ENCODE results near the gene TMEM151A.

TMEM151A gene

DNA sequence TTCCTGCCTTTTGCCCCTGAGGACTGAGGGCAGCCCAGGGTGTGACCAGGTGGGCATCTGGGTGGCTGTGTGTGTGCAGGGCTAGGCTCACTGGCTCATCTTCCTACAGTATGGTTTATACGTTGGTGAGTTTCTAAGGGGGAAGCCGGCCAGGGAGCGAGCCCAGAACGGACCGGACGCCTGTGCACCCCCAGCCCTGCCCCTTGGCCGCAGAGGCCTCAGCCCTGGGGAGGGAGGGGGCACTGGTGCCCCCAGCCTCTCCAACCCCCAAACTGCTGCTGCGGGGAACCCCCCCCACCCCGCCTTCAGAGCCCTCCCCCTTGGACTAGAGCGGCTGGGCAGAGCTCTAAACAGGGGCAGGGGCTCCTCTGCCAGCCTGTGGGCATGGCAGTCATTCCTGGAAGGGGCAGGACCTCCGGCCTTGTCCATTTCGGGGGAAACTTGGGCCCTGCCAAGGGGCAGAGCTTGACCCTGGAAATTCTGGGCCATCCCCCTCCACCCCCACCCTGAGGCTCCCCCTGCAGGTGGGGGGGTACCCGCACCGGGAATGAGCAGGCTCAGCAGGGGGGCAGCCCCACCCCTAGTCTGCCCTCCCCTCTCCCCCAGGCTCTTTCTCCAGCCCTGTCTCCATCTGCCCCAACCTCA is 8.1 kb upstream of the TMEM151A start:
- DNase-seq, result no peak

DNA sequence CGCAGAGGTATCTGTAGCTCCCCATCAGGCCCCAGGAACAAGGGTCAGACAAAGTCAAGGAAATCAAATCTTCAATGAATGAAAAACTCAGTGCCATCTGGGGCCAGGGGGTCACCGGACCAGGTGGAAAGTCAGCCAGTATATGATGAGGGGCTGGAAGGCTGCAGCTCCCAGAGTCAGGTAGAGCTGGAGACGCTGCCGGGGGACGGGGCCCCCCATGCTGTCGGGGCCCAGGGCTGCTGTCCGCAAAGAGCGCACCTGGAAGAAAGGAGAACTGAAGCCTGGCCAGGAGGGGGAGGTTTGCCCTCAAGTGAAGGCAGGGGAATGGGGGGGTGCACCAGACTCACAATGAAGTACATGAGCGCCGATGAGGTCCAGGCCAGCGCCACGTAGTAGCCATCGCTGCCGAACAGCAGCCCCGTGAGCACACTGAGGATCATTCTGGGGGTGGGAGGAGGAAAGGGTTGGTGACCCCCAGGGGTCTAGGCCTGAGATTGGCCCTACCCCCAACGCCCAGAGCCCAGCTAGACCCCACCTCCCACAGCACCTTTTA is 7.1 kb upstream of the TMEM151A start:
- DNase-seq, result no peak

DNA sequence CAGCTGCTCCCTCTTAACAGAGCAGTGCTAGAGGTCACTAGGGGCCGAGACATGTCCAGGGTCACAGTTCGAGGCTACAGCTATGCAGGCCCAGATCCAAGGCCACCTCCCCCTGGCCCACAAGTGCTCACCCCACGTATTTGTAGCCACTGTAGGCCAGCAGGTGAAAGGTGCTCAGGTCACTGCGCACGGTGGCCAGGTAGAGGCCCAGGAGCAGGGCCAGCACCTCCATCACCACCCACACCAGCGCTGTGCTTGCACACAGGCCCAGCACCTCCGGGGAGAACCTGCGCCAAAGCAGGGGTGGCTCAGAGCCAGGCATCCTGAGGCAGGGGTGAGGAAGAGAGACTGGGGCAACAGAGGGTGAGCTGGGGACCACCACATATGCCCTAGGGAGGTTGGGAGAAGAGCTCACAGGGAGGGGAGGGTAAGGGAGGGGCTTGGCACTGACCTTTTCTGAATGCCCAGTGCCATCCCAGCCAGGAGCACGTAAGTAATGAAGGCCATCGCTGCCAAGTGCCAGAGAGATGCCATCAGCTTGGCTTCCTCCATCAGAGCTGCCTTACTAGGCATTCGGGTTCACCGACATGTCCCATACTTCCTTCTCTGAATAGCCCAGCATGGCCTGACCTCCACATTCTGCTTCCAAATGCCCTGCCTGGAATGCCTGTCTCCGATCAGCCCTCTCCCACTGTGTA is 6.3 kb upstream of the TMEM151A start:
- DNase-seq, result no peak

DNA sequence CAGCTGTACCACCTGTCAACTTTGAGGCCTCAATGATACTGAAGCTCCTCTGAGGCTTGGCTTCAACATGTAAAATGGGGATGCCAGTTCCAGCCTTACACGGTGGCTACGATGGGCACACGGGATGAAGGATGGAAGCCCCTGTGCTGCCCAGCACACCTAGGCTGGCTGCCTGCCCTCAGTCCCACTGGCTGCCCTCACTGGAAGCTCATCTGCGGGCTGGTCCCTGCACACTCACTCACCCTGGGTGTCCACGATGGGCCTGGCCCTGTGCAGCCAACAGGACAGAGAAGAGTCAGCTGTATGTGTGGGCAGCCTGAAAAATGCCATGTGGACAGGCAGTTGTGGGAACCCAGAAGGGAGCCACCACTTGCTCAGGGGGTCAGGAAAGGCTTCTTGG is 5.0 kb upstream of the TMEM151A start:
- DNase-seq, result no peak

DNA sequence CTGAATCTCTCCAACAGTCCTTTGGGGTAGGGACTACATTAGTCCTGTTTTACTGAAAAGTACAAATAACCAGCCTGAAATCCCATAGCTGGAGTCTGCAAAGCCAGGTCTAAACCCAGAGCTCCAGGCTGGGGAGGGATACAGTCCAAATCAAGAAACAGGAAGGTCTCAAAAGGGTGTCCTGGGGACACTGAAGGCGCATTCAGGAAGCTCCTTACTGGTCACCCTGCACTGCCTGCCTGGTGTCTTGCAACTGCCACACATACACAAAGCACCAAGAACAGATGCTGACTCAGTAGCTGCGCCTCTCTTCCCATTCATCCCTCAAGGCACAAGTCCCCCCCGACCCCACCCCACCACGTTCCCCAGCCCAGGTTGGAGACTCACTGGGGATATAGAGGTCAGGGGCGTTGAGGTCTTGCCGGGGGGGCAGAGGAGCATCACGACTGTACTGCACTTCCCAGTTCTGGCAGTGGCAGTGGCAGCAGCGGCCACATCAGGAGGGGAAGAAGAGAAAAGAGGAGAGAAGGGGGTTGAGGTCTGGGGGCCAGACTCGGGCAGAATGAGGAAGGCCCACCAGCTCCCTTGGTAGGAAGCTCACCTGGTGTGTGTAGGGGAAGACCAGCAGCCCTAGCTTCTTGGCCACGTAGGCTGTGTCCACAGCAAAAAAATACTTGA is 4.3 kb upstream of the TMEM151A start:
- no peak for DNase-seq

DNA sequence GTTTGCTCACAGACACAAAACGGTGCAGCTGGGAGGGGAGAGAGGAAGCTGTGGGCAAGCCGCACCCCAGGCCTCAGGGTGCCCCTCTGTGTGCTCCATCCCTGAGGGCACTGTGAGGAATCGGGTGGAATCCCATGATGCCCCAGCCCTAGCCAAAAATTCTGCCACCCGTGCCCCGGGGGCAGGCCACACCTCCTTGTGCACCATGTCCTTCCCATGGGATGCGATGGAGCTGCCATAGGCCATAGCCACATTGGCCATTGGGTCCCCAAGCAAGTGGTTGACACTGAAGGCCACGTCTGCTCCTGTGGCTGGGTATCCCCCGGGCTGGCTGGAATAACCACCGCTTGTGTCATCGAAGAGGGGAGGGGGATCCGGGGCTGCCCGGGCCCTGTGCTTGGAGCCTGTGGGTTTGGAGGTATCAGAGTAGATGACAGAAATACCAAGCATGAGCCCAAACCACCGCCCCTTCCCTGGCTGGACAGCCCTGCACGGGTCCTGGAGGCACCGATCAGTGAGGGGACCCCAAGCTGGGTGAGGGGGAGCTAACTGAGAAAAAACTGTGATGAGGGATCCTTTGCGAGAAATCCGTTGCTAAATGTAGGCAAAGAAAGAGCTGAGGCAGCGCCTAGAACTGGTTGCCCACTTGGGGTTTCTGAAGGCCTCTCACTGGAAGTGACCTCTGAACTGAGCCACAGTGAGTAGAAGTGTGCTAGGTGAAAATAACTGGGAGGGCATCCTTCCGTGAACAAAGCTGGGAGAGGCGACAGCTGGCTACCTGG is 3.6 kb upstream of the TMEM151A start:
- no peak for DNase-seq

DNA sequence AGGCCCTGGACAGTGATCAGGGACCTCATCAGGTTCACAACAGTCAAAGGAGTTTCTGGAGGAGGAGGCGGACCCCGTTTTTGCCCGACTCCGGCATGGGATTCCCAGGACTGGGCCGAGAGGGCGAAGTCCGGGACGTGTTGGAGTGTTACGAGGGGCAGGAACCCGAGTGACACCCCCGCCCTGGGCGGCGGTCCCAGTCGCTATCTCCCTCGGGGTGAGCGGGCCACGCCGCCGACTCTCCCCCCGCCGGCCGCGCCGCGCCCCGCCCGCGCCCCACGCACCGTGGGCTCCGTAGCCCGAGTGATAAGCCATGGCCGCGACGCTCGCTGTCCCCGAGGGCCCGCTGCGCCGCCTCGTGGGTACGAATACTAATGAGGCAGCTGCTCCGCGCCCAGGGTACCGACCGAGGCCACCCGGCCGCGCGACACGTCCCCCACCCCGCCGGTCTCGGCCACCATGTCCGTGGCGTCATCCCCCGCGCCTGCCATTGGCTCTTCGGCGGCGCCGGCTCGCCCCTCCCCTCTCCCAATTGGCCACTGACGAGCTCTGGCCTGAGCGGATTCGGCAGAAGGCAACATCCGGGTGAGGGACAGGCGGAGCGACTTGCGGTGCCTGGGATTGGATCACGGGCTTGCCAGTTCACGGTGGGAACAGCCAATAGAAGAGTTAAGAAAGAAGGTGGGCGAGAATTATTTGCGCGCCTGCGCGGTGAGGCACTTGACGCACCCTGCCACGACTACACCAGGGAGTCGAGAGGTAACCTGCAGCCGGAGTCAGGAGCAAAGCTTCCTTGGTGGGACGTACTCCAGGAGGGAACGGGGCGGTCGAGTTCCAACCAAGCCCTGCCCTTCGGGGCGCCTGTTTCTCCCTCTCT is 2.8 kb upstream of the TMEM151A start, which contains the start of gene YIF1A:
Gene YIF1A (minus strand): TSS at position 473 of the 877 bp plus-strand sequence. CDS start 158 bp downstream, at position 315.
- DNase-seq, result peak; percentile 99

DNA sequence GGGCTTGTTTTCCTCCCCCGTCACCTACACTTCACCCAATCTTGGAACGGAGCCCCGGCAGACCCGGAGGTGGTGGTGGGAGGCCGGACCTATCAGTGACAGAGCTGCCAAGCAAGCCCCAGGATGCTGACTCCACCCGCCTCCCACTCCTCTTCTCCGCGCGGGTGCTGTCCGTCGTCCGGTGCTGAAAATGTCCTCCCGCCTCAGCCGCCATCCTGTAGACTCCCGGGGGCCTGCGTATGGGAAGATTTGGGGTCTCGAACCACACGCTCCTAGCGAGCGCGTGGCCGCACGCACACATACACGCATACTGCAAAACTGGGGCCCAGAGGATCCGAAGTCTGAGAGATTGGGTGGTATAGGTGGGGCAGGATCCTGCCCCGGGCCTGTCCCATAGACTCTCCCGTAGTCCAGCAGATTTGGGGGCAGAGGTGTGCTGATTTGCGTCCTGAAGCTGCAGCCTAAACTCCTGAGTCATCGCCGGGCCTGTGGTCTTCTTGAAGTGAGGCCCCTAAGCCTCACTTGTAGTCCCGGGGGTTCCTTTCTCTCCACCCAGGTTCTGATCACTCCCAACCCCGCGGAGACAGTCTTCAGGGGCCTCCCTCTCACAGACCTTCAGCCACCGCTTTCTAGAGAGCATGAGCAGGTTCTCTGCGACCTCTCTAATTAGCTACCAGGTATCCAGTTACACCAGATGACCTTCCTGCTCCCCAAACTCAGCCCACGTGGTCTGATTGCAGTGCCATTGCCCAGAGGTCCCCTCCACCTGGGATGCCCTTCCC is 2.0 kb upstream of the TMEM151A start:
- peak; percentile 83 for DNase-seq

DNA sequence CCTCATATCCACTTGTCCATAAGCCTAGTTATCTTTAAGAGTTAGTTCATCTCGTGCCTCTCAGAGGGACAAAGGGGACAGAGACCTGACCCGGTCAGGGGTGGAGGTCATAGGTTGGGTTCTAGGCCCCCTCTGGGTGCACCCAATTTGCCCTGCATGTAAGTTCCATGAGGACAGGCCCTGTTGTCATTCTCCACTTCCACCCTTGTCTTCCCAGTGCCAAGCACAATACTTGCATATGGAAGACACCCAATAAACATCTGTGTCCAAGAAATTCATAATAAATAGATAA is 1.4 kb upstream of the TMEM151A start:
- DNase-seq, result no peak

DNA sequence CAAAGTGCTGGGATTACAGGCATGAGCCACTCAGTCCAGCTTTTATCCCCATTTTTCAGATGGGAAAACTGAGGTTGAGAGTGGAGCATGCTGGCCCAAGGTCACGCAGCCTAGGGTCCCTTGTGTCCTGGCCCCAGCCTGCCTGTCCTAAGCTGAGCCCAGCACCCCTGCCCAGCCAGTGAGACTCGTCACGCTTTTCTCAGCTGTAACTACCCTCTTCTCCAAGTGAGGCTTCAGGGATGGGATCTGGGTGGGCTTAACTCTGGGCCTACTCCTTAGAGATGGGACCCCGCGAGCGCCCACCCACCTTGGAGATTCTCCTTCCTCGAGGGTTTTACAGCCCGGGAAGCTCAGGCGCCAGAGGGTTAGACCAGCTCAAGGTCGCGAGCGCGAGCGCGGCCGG is 390 bp upstream of the TMEM151A start:
- DNase-seq, result no peak

DNA sequence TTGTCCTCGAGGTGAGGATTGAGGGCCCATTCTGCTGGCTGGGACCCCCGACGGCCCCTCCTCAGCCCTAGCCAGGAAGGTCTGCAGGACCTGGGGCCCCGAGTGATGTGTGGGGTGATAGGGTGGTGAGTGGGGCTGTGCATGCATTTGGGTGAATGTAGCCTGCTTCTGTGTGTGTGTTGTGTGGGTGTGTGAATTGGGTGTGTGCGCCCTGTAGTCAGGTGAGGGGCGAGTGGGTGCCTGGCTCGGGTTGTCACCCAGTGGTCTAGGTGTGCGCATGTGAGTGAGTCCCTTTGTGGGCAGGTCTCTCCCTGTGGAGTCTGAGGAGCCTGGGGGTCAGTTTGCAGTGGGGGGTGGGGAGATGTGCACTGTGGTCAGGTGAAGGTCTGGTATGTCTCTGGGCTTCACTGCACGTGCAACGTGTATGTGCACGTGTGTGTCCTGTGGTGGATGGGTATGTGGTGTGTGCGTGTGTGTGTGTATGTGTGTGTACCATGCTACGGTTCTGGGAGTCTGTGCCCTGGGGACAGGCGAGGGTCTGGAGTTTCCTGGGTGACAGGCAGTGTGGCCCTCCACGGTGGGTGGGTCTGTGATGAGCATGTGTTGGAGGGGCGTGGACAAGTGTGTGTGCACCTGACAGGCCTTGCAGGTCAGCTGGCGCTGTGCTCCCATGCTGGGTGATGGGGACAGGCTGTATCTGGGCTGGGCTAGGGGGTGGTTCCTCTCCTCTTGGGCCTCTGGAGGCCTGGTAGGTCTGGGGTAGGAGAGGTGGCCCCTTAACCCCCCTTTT is 1.0 kb downstream of the TMEM151A start:
- DNase-seq, result no peak

DNA sequence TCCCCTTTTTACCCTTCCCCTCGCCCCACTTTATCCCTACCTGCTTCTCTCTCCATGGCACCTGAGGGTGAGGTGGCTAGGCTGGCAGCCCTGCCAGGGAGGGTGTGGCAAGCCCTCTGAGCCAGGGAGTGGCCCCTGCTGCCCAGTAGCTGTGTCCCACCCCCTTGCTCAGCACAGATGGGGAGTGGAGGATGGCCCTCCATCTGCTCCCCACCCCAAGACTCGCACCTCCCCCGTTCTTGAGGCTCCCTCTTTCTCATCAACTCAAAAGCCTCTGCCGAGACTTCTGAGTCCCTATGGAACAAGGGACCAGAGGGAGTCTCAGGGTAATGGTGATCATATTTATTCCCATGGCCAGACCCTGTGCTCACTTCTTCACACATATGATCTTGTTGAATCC is 1.7 kb downstream of the TMEM151A start:
- DNase-seq, result no peak

DNA sequence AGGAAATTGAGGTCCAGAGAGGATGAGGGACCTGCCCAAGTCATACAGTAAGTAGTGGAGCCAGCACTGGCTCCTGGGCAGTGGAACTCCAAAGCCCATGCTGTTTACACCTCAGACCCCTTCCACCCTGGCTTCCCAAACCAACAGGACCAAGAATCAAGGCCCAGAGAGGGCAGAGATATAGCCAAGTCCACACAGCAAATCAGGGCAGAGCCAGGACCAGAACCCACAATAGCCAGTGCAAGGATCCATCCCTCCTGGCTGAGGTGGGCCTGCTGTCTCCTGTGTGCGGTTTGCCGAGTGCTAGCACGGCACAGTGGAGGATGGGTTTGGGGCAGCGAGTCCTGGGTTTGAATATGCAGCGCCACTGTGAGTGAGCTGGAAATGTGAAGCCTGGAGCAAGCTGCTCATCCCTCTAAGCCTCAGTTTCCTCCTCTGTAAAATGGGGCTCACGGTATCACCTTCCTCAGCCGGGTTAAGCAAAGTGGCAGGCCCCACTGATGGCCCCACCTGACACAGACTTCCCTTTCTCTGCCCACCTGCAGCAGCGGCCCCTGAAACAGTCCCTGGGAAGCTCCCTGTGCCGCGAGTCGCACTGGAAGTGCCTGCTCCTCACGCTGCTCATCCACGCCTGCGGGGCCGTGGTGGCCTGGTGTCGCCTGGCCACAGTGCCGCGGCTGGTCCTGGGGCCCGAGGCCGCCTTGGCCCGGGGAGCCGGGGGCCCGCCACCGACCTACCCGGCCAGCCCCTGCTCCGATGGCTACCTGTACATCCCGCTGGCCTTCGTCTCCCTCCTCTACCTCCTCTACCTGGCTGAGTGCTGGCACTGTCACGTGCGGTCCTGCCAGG is 2.3 kb downstream of the TMEM151A start:
- no peak for DNase-seq

DNA sequence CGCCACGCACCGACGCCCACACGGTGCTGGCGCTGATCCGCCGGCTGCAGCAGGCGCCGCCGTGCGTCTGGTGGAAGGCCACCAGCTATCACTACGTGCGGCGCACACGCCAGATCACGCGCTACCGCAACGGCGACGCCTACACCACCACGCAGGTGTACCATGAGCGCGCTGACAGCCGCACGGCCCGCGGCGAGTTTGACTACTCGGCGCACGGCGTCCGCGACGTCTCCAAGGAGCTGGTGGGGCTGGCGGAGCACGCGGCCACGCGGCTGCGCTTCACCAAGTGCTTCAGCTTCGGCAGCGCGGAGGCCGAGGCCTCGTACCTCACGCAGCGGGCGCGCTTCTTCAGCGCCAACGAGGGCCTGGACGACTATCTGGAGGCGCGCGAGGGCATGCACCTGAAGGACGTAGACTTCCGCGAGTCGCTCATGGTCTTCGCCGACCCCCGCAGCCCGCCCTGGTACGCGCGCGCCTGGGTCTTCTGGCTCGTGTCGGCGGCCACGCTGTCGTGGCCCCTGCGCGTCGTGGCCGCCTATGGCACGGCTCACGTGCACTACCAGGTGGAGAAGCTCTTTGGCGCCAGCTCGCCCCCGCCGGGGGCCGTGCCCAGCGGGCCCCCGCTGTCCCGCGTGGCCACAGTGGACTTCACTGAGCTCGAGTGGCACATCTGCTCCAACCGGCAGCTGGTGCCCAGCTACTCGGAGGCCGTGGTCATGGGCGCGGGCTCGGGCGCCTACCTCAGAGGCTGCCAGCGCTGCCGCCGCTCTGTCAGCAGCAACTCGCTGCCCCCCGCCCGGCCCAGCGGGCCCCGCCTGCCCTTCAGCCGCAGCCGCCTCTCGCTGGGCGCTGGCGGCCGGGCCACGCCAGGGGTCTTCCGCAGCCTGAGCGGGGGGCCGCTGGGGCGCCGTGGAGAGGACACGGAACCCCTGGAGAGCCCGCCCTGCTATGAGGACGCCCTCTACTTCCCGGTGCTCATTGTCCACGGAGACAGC is 3.2 kb downstream of the TMEM151A start:
- no peak for DNase-seq

DNA sequence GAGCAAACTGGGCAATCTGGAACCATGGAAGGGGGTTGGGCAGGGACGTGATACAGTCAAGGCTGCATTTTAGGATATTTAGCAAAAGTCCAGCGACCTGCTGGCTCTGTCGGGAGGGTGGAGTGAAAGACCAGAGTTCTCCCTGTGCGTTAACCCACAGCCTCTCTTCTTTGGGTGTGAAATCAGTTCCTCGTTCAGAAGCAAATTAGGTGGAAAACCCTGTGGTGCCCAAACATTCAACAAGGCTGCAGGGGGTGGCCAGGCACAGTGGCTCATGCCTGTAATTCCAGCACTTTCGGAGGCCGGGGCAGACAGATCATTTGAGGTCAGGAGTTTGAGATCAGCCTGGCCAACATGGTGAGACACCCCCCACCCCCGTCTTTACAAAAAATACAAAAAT is 5.9 kb downstream of the TMEM151A start:
- no peak for DNase-seq

DNA sequence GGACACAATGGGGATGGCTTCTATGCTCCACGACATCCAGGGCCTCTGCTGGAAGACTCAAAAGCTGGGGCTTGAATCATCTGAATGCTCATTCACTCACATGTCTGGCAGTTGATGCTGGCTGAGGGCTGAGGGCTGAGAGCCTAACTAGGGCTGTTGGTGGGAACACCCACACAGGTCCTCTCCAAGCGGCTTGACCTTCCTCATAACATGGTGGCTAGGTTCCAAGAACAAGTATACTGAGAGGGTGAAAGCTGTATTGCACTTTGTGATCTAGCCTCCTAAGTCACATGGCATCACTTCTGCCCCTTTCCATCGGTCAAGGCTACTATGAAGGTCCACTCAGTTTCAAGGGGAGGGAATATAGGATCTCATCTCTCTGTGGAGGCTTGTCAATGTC is 7.5 kb downstream of the TMEM151A start:
- no peak for DNase-seq

DNA sequence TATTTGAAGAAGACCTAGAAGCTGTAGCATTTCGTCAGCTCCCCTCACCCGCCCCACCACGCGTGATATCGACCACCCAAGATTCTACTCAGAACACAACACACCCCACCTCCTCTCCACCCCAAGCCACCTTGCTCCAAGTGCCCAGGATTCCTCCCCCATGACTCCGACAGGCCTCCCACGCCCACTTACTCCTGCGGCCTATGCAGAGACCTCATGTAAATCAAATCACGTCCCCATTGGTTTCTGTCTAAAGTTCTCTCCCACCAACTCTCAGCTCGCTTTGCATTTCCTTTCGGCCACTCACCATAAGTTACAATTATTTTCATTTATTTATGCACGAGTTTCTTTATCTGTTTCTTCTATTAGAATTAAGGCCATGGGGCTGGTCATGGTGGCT is 11.0 kb downstream of the TMEM151A start:
- no peak for DNase-seq

DNA sequence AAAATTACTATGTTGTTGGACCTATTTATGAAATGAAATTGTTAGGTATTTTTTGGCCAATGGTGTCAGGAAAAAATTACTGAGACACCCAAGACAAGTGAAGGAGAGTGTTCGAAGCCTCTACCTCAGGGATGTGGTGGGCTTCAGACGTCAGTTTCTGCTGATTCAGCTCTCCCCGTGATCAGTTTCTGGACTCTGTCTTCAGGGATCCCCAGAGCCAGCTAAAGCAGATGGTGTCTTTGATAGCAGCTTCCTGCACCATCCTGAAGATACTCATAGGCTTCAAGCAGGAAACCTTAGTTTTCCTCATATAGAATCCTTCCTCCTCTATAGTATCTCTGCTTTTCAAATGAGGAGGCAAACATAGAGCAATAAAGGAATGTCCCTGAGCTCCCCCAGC is 17.8 kb downstream of the TMEM151A start:
- no peak for DNase-seq
